Anterior cingulate cortex (tissue), 58 donors: Measurements from ENCODE around the gene FKBP5.
A peak's percentile ranks its signal among the peaks of the same experiment; 100 is the strongest.
"Not testable (repeated sequence)": the region's sequence is repeated elsewhere in the genome, so short reads cannot be mapped to it uniquely, and the experiment has no call there.

Experiments used
- DNase-seq, 58 donors: peaks; one replicate each; lab custom pipeline; 2025; lab: John Stamatoyannopoulos, UW

FKBP5 gene

GRCh38 chr6:35694462-35694861 is 5.7 kb upstream of the FKBP5 start:
- no peak for DNase-seq

GRCh38 chr6:35691027-35691824 is 2.5 kb upstream of the FKBP5 start:
- DNase-seq: peak in 43 of 58 donors; percentile 6 to 84 (median 35)

GRCh38 chr6:35690484-35690883 is 1.8 kb upstream of the FKBP5 start:
- no peak for DNase-seq

GRCh38 chr6:35690006-35690405 is 1.3 kb upstream of the FKBP5 start:
- DNase-seq: not testable (repeated sequence)

GRCh38 chr6:35687658-35688604 is 784 bp downstream of the FKBP5 start:
- peak in 29 of 58 donors; percentile 3 to 46 (median 17) for DNase-seq

- no peak for DNase-seq
These were observed 1.7 kb downstream of the FKBP5 start for GRCh38 chr6:35686873-35687555.

- DNase-seq: no peak
These were observed 2.3 kb downstream of the FKBP5 start for GRCh38 chr6:35686436-35686835.

GRCh38 chr6:35683267-35683666 is 5.4 kb downstream of the FKBP5 start:
- DNase-seq: no peak

- no peak for DNase-seq
These were observed 7.4 kb downstream of the FKBP5 start for GRCh38 chr6:35681298-35681697.

- DNase-seq: no peak
These were observed 9.3 kb downstream of the FKBP5 start for GRCh38 chr6:35679399-35679798.

- no peak for DNase-seq
These were observed 9.9 kb downstream of the FKBP5 start for GRCh38 chr6:35678814-35679213.

- DNase-seq: no peak
These were observed 10.6 kb downstream of the FKBP5 start for GRCh38 chr6:35678021-35678654.

GRCh38 chr6:35677456-35677855 is 11.3 kb downstream of the FKBP5 start:
- DNase-seq: no peak

- no peak for DNase-seq
These were observed 12.8 kb downstream of the FKBP5 start for GRCh38 chr6:35675871-35676459.

- no peak for DNase-seq
These were observed 14.1 kb downstream of the FKBP5 start for GRCh38 chr6:35674594-35674993.

GRCh38 chr6:35673755-35674154 is 15.0 kb downstream of the FKBP5 start:
- DNase-seq: no peak

GRCh38 chr6:35673284-35673666 is 15.4 kb downstream of the FKBP5 start:
- not testable (repeated sequence) for DNase-seq

- DNase-seq: not testable (repeated sequence)
These were observed 18.3 kb downstream of the FKBP5 start for GRCh38 chr6:35670453-35670852.

- DNase-seq: no peak
These were observed 19.2 kb downstream of the FKBP5 start for GRCh38 chr6:35669451-35670045.
